Spleen (tissue), 11 donors: ENCODE data around the gene CACNA2D1. TPM values are rescaled to one million over a fixed set of nuclear protein-coding genes. Genes with fewer than 3 reads are reported as not detected.

Experiments used
- DNase-seq: peaks from one replicate; pipeline ENCODE4 v3.0.0-alpha.2; 2020
- H3K27ac ChIP-seq, 8 donors: fragments of 200-600 bp; sonication (generic) in 7 of 8; 1 replicate in 4 of 8; 2 replicates in 4 of 8; pipeline versions ENCODE4 v1.5.0 to v1.8.0; 2016 to 2021; ENCODE audit warnings: inconsistent platforms in 4 of 8, mild to moderate bottlenecking in 4 of 8, moderate library complexity in 1 of 8
- H3K27me3 ChIP-seq, 7 donors: fragments of 200-600 bp; sonication (generic) in 6 of 7; replicated peaks in 1 of 7; 1 replicate in 4 of 7; 2 replicates in 3 of 7; pipeline versions ENCODE4 v1.5.0 to v1.8.0; 2016 to 2021; ENCODE audit warnings: inconsistent platforms in 3 of 7, mild to moderate bottlenecking in 1 of 7
- H3K36me3 ChIP-seq, 6 donors: fragments of 200-600 bp; sonication (generic) in 5 of 6; 1 replicate in 4 of 6; 2 replicates in 2 of 6; pipeline versions ENCODE4 v1.5.0 to v1.8.0; 2016 to 2021; ENCODE audit warnings: inconsistent platforms in 2 of 6
- H3K4me1 ChIP-seq, 6 donors: fragments of 200-600 bp; sonication (generic) in 5 of 6; 1 replicate in 3 of 6; 2 replicates in 3 of 6; pipeline versions ENCODE4 v1.5.0 to v1.8.0; 2016 to 2021; ENCODE audit warnings: inconsistent platforms in 3 of 6
- H3K4me3 ChIP-seq, 8 donors: fragments of 200-600 bp; sonication (generic) in 7 of 8; 1 replicate in 4 of 8; 2 replicates in 4 of 8; pipeline versions ENCODE4 v1.5.0 to v1.8.0; 2016 to 2021; ENCODE audit warnings: inconsistent platforms in 4 of 8, mild to moderate bottlenecking in 4 of 8, moderate library complexity in 2 of 8
- H3K9me3 ChIP-seq, 8 donors: fragments of 200-600 bp; sonication (generic) in 7 of 8; 1 replicate in 4 of 8; 2 replicates in 4 of 8; pipeline versions ENCODE4 v1.5.0 to v1.8.0; 2016 to 2021; ENCODE audit warnings: inconsistent platforms in 4 of 8
- CTCF ChIP-seq, 11 experiments: fragments of 200-600 bp in 7 of 11; fragments of 450-650 bp in 4 of 11; sonication (generic) in 4 of 11; IDR thresholded peaks in 8 of 11; conservative IDR thresholded peaks in 3 of 11; 1 replicate in 7 of 11; 2 replicates in 4 of 11; pipeline versions ENCODE4 v1.4.0 to v1.8.0; 2016 to 2021; ENCODE audit warnings: antibody characterized with exemption in 11 of 11, inconsistent platforms in 4 of 11, mild to moderate bottlenecking in 1 of 11
- POLR2A ChIP-seq, 3 donors: fragments of 450-650 bp; IDR thresholded peaks; one replicate each; pipeline ENCODE4 v1.5.1; 2017; ENCODE audit warnings: antibody characterized with exemption in 3 of 3, mild to moderate bottlenecking in 1 of 3
- POLR2AphosphoS5 ChIP-seq, 3 donors: sonication (generic); formaldehyde crosslinking; IDR thresholded peaks; one replicate each; pipeline ENCODE4 v1.5.1; 2017; ENCODE audit warnings: antibody characterized with exemption in 3 of 3
- WGBS, 5 donors: extraction: QIAGEN DNeasy Blood & Tissue Kit in 3 of 5; methylation state at CpG; one replicate each; pipeline versions ENCODE4 v1.1.5 to v1.1.7; 2013 to 2018; 5-methylcytosine and 5-hydroxymethylcytosine counted together
- intact Hi-C: fragments of 100-400 bp; cut with DNase I; formaldehyde crosslinking; loops from one replicate; pipeline ENCODE4 v1.15.0; 2023; ENCODE audit warnings: low total_unique reads
- polyA plus RNA-seq, 3 donors: library from polyadenylated mRNA; stranded (reverse); fragments of 200-250 nt; gene quantifications; one replicate each; pipeline ENCODE4 v1.2.1, GENCODE V29; 2013
- total RNA-seq, 7 donors: library from RNA; depleted of rRNA in 3 of 7; stranded (reverse); fragments of >200 nt in 3 of 7; fragmentation: NEBNext Ultra II Directional in 4 of 7; extraction: Animal tissue kit (Norgen Biotek cat#: 25700) in 4 of 7; gene quantifications; one replicate each; pipeline versions ENCODE4 v1.1.0 to v1.2.1, GENCODE V29; 2016 to 2021
- donor health status: healthy with polysubstance abuse.
- donor health status: DM: no; HTN: no; CAD: no; lungs with moderate emphysema.
- donor health status: DM: no; HTN: no; CAD: no.
- donor health status: Bipolar disorder and iron deficiency.
- donor health status: healthy.
- donor health status: DM: no; HTN: no; CAD: no.
- donor health status: DM: yes; HTN: yes; CAD: no.

The CACNA2D1 gene
- total and polyA plus RNA-seq, 10 donors, result 1.7 to 24.0 (median 15.2) TPM

- DNase-seq, result no peak
- intact Hi-C loops, result loop anchor here (10.0 kb wide), 1 partner anchor 530 kb away; no protein-coding TSS in a partner anchor
- no peaks in the 10 kb centered on the region for H3K4me1 ChIP-seq
Measured at GRCh38 chr7:82044497-82045080, 399.0 kb downstream of the CACNA2D1 start.

GRCh38 chr7:82039621-82040020 lies 404.0 kb downstream of the CACNA2D1 start:
- Histone ChIP-seq H3K9me3 (no peaks in the 10 kb centered on the region), H3K27ac (peak overlapping the region in 5 of 8 donors; percentile 30 to 61 (median 52)), H3K4me3 (no peak overlapping the region), H3K36me3 (no peaks in the 10 kb centered on the region), H3K4me1 (no peaks in the 10 kb centered on the region), H3K27me3 (no peaks in the 10 kb centered on the region)
- 60 to 78% (median 66%) methylated on average over 1 of the region's 1 CpG for WGBS, 5 donors
- TF ChIP-seq POLR2AphosphoS5 (IDR thresholded peaks at IDR 0.05) (no peak), POLR2A (IDR thresholded peaks at IDR 0.05) (no peak), CTCF (IDR thresholded peaks at IDR 0.05 in 8 of 11, conservative IDR thresholded peaks at IDR 0.05 in 3 of 11) (no peak)
- intact Hi-C loops, result loop anchor here (10.0 kb wide), 1 partner anchor 535 kb away; no protein-coding TSS in a partner anchor
- DNase-seq, result no peak

More at GRCh38 chr7:82044497-82045080, 399.0 kb downstream of the CACNA2D1 start:
- H3K27me3 ChIP-seq, result no peaks in the 10 kb centered on the region
- no peaks in the 10 kb centered on the region for H3K36me3 ChIP-seq
- no peak overlapping the region for H3K27ac ChIP-seq
- no peak overlapping the region for H3K4me3 ChIP-seq
- 18 to 45% (median 23%) methylated on average over 2 of the region's 2 CpGs for WGBS, 5 donors
- no peak for TF ChIP-seq POLR2A (IDR thresholded peaks at IDR 0.05)
- TF ChIP-seq POLR2AphosphoS5 (IDR thresholded peaks at IDR 0.05), result no peak
- TF ChIP-seq CTCF (IDR thresholded peaks at IDR 0.05 in 8 of 11, conservative IDR thresholded peaks at IDR 0.05 in 3 of 11), result peak in 10 of 11 experiments; percentile 15 to 67 (median 50)
- no peaks in the 10 kb centered on the region for H3K9me3 ChIP-seq

- Histone ChIP-seq H3K9me3 (no peaks in the 10 kb centered on the region), H3K4me3 (no peak overlapping the region), H3K4me1 (no peaks in the 10 kb centered on the region), H3K36me3 (no peaks in the 10 kb centered on the region), H3K27me3 (no peaks in the 10 kb centered on the region), H3K27ac (peak overlapping the region in 1 of 8 donors; percentile 14)
- 66 to 87% (median 72%) methylated on average over 3 of the region's 3 CpGs for WGBS, 5 donors
- no peak for DNase-seq
- TF ChIP-seq CTCF (IDR thresholded peaks at IDR 0.05 in 8 of 11, conservative IDR thresholded peaks at IDR 0.05 in 3 of 11) (no peak), POLR2AphosphoS5 (IDR thresholded peaks at IDR 0.05) (no peak), POLR2A (IDR thresholded peaks at IDR 0.05) (no peak)
- intact Hi-C loops, result no loop called here
Measured at GRCh38 chr7:82036146-82036886, 407.3 kb downstream of the CACNA2D1 start.

- WGBS, 5 donors, result 88 to 91% (median 89%) methylated on average over 1 of the region's 1 CpG
- Histone ChIP-seq H3K27me3 (no peaks in the 10 kb centered on the region), H3K4me3 (no peak overlapping the region), H3K36me3 (no peaks in the 10 kb centered on the region), H3K4me1 (no peaks in the 10 kb centered on the region), H3K27ac (no peak overlapping the region), H3K9me3 (no peaks in the 10 kb centered on the region)
- intact Hi-C loops, result no loop called here
- no peak for DNase-seq
- TF ChIP-seq CTCF (IDR thresholded peaks at IDR 0.05 in 8 of 11, conservative IDR thresholded peaks at IDR 0.05 in 3 of 11), result no peak
- TF ChIP-seq POLR2A (IDR thresholded peaks at IDR 0.05), result no peak
- no peak for TF ChIP-seq POLR2AphosphoS5 (IDR thresholded peaks at IDR 0.05)
Measured at GRCh38 chr7:82035456-82035855, 408.1 kb downstream of the CACNA2D1 start.
